ENCODE data around the gene PARP16.

PARP16 gene

DNA sequence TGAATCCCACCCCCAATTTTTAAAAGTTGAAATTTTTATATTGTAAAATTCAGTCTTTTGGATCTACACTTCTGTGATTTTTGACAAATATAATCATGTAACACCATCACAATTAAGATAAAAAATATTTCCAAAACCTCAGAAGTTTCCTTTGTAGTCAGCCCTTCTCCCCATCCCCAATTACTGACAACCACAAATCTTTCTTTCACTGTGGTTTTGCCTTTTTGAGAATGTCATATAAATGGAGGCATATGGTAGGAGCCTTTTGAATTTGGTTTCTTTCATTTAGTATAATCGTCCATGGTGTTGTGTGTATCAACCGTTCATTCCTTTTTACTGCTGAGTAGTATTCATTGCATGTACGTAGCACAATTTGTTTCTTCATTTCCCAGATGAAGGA, 67.5 kb downstream of the PARP16 start:
- peaks cover 2 to 6% of the 10 kb centered on the region in 2 donors for H3K4me1 Mint-ChIP-seq
- no peaks in the 10 kb centered on the region for H3K36me3 Mint-ChIP-seq
- H3K27me3 Mint-ChIP-seq = no peaks in the 10 kb centered on the region
- ATAC-seq (replicated peaks) = no peak
- no peak overlapping the region for H3K27ac Mint-ChIP-seq
- no peak for DNase-seq
- H3K9me3 Mint-ChIP-seq = no peaks in the 10 kb centered on the region
- no peak overlapping the region for H3K4me3 Mint-ChIP-seq

DNA sequence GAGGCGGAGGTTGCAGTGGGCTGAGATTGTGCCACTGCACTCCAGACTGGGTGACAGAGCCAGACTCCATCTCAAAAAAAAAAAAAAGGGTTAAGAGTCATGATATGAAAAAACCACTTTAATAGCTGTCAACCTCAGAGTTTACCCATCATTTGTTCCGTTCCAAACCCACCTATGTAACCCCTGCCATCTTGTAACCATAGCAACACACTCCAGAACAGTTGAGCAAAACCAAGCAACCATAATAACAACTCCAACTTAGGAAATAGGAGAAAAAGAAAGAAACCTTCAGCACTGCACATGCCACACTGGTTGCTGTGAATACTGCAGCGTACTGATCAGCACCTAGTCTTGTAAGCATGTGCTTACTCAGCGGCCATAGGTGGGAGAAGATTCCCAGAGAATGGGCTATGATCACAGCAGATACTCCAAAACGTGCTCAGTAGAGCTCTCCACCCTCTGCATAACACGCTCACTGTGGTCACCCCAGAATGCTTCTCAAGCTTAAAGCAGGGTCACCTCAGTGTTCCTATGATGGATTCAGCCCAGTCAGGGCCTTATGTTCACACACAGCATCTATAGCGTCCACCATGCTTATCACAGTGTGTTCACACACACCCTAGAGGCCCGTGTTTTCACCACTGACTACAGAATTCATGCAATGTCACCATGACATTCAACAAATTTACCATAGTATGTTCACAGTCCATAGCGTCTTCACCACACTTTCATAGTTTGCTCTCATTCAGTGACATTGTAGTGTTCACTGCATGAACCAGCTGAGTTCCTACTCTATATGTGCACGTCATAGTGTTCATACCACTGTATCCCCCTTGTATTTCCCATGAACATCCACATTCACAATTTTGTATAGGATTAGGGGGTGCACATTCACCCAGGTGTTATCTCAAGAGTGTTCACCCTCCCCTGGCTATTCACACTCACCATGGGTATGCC, 68.9 kb downstream of the PARP16 start:
- H3K9me3 Mint-ChIP-seq = no peaks in the 10 kb centered on the region
- ATAC-seq (replicated peaks) = no peak
- H3K4me3 Mint-ChIP-seq = no peak overlapping the region
- H3K27me3 Mint-ChIP-seq = no peaks in the 10 kb centered on the region
- DNase-seq = no peak
- no peak overlapping the region for H3K27ac Mint-ChIP-seq
- H3K36me3 Mint-ChIP-seq = no peaks in the 10 kb centered on the region
- peaks cover 2 to 6% of the 10 kb centered on the region in 2 donors for H3K4me1 Mint-ChIP-seq

GRCh38 chr15:65215496-65215895, 71.2 kb downstream of the PARP16 start:
- DNase-seq (no peak), ATAC-seq (replicated peaks) (no peak)
- Mint-ChIP-seq H3K36me3 (no peaks in the 10 kb centered on the region), H3K27me3 (no peaks in the 10 kb centered on the region), H3K27ac (no peak overlapping the region), H3K4me3 (no peak overlapping the region), H3K4me1 (peaks cover 2 to 11% of the 10 kb centered on the region in 2 donors), H3K9me3 (no peaks in the 10 kb centered on the region)

DNA sequence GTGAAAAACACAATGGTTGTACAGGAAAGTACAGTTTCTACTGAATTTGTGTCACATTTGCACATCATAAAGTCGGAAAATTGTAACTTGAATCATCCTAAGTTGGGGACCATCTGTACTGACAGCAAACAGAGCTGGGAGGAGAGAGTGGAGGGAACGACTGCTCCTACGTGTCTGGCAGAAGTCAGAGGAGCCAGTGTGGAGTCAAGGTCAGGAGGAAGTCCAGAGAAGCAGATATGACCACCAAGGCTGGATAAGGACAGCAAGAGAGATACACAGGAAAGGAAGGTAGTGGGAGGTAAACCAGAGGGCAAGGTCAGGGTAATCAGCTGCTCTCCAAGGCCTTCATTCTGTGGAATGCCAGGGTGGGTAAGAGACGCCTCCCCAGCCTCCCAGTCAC, 72.7 kb downstream of the PARP16 start:
- H3K27ac Mint-ChIP-seq = no peak overlapping the region
- DNase-seq = no peak
- peaks cover 2 to 11% of the 10 kb centered on the region in 2 donors for H3K4me1 Mint-ChIP-seq
- ATAC-seq (replicated peaks) = no peak
- H3K9me3 Mint-ChIP-seq = no peaks in the 10 kb centered on the region
- H3K27me3 Mint-ChIP-seq = no peaks in the 10 kb centered on the region
- H3K36me3 Mint-ChIP-seq = no peaks in the 10 kb centered on the region
- no peak overlapping the region for H3K4me3 Mint-ChIP-seq

DNA sequence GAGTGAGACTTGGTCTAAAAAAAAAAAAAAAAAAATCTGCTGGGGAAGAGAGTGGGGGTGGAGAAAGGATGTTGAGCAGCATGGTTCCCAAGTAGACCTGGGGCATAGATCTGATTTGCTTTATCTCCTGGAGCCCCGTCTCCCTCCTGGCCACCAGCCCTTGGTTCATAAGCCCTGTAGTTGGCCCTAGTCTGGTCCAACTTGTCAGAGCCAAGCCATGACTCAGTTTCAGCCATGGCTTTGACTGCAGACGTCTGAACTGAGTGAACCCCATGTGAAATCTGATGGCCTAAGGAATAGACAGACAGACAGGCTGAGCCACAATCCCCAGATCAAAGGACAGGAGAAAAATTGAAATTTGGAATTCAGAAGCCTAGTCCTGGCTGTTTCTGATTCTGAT, 73.4 kb downstream of the PARP16 start:
- H3K36me3 Mint-ChIP-seq = no peaks in the 10 kb centered on the region
- no peak for DNase-seq
- H3K4me3 Mint-ChIP-seq = no peak overlapping the region
- H3K27me3 Mint-ChIP-seq = no peaks in the 10 kb centered on the region
- peaks cover 2 to 11% of the 10 kb centered on the region in 2 donors for H3K4me1 Mint-ChIP-seq
- no peaks in the 10 kb centered on the region for H3K9me3 Mint-ChIP-seq
- H3K27ac Mint-ChIP-seq = no peak overlapping the region
- no peak for ATAC-seq (replicated peaks)

DNA sequence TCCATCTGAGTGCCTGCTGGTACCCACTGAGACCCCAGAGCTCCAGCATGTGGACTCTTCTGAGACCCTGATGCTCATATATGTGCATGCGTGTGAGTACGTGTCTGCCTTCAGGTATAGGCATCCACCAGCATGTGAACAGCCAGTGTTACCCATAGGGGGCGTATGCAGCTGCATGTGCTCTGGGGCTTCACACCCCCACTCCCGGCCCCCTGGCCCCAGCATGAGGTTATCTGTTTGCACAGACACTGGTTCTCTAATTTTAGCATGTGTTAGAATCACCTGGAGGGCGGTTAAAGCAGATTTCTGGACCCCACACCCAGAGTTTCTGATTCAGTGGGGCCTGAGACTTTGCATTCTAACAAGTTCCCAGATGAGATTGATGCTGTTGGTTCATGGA, 74.6 kb downstream of the PARP16 start:
- peak; percentile 70 to 78 for ATAC-seq (replicated peaks)
- H3K4me3 Mint-ChIP-seq = no peak overlapping the region
- peaks cover 0 to 5% of the 10 kb centered on the region in 2 donors for H3K4me1 Mint-ChIP-seq
- no peaks in the 10 kb centered on the region for H3K36me3 Mint-ChIP-seq
- H3K9me3 Mint-ChIP-seq = no peaks in the 10 kb centered on the region
- peak; percentile 11 for DNase-seq
- no peak overlapping the region for H3K27ac Mint-ChIP-seq
- peaks cover 0 to 2% of the 10 kb centered on the region in 2 donors for H3K27me3 Mint-ChIP-seq

- Mint-ChIP-seq H3K4me1 (peaks cover 0 to 5% of the 10 kb centered on the region in 2 donors), H3K27ac (peak overlapping the region; percentile 31), H3K36me3 (no peaks in the 10 kb centered on the region), H3K4me3 (no peak overlapping the region), H3K9me3 (no peaks in the 10 kb centered on the region), H3K27me3 (peaks cover 0 to 5% of the 10 kb centered on the region in 2 donors)
- no peak for DNase-seq
- no peak for ATAC-seq (replicated peaks)
These were observed 75.2 kb downstream of the PARP16 start for GRCh38 chr15:65211482-65211982.

DNA sequence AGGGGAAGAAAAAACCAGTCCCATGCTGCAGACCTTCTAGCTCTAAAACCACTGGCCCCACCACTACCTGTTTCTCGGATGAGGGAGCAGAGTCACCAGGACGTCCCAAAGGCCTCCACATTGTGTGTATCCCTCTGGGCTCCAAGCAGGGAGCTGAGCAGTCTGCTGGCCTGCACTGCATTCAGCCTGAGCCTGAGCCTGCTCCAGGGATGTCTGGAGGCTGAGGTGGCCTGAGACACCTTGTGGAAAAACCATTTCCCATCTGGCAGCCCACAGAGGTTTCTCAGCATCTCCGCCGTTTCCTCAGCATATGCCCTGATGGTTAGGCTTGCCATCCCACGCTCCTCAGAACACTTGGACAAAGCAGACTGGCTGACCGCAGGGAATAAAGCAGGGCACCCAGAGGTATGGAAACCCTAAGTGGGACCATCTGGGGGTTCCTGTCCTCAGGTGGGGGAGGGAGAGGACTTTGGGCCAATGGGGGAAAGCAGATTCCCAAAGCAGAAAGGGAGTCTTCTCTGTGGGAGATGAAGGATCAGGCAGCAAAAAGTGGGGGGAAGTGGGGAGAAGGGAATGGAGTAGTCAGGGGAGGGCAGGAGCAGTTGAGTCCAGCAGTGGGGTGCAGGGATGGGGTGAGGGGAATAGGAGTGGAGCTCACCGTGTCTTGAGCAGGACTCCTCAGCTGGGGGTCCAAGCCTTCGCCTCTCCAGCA, 75.8 kb downstream of the PARP16 start, which contains the start of gene CILP:
CILP (minus strand) TSS at position 704 of the 712 bp plus-strand sequence. CDS start 1,718 bp downstream, outside the sequence.
- Mint-ChIP-seq H3K36me3 (no peaks in the 10 kb centered on the region), H3K9me3 (no peaks in the 10 kb centered on the region), H3K4me3 (no peak within 1 kb of the TSS), H3K4me1 (peaks cover 0 to 5% of the 10 kb centered on the region in 2 donors), H3K27me3 (peaks cover 0 to 5% of the 10 kb centered on the region in 2 donors), H3K27ac (peak within 1 kb of the TSS; percentile 31)
- ATAC-seq (replicated peaks) = no peak
- no peak for DNase-seq

- H3K27me3 Mint-ChIP-seq = peaks cover 0 to 5% of the 10 kb centered on the region in 2 donors
- no peak overlapping the region for H3K4me3 Mint-ChIP-seq
- H3K4me1 Mint-ChIP-seq = peaks cover 0 to 5% of the 10 kb centered on the region in 2 donors
- DNase-seq = no peak
- H3K27ac Mint-ChIP-seq = no peak overlapping the region
- H3K36me3 Mint-ChIP-seq = no peaks in the 10 kb centered on the region
- H3K9me3 Mint-ChIP-seq = no peaks in the 10 kb centered on the region
- ATAC-seq (replicated peaks) = no peak
These were observed 76.7 kb downstream of the PARP16 start for GRCh38 chr15:65209701-65210643.

DNA sequence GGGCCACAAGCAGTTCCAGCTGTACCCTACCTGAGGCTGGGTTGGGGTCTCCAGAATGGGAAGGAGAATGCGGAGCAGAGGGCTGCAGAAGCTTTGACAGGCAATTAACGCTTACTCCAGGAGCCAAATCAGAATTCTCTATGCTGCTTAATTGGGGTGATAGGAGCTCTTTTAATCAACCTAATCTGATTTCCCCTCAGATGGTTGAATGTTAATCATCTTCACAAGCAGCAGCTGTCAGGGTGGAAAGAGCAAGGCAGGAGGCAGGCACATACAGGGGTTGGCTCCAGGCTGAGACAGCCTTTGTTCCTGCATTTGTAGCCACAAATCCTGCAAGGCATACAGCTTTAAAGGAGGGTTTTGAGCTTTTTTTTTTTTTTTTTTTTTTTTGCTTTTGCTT, 78.0 kb downstream of the PARP16 start:
- no peak overlapping the region for H3K27ac Mint-ChIP-seq
- DNase-seq = no peak
- H3K9me3 Mint-ChIP-seq = no peaks in the 10 kb centered on the region
- H3K36me3 Mint-ChIP-seq = no peaks in the 10 kb centered on the region
- ATAC-seq (replicated peaks) = no peak
- H3K4me3 Mint-ChIP-seq = no peak overlapping the region
- peaks cover 0 to 5% of the 10 kb centered on the region in 2 donors for H3K4me1 Mint-ChIP-seq
- H3K27me3 Mint-ChIP-seq = peaks cover 0 to 8% of the 10 kb centered on the region in 2 donors

Measured in stimulated activated naive B cell treated with anti-CD40 and anti-IgM and Interleukin-4, amounts not matched to agents 10 μg/mL and 1 μg/mL and 100 μg/mL, for 72 hours (primary cell).